T47D (cell line): ENCODE data around the gene COL4A2.
"Not testable (repeated sequence)": the region's sequence is repeated elsewhere in the genome, so short reads cannot be mapped to it uniquely, and the experiment has no call there.

Experiments
- DNase-seq, 2 experiments: peaks; one replicate each; pipeline versions ENCODE4 v3.0.0 to v3.0.0-alpha.2; 2011 to 2012; ENCODE audit warnings: low read depth in 1 of 2, low spot score in 1 of 2
- JUND ChIP-seq: IDR thresholded peaks from 2 replicates; pipeline ENCODE4 v1.6.1; 2012; ENCODE audit warnings: low read depth
- in situ Hi-C: cut with HindIII; loops from 2 replicates; pipeline ENCODE4 v1.10.0; 2016; ENCODE audit warnings: low sequenced_read_pairs, low pct_unique_long_range_greater_than_20kb

The COL4A2 gene

DNA sequence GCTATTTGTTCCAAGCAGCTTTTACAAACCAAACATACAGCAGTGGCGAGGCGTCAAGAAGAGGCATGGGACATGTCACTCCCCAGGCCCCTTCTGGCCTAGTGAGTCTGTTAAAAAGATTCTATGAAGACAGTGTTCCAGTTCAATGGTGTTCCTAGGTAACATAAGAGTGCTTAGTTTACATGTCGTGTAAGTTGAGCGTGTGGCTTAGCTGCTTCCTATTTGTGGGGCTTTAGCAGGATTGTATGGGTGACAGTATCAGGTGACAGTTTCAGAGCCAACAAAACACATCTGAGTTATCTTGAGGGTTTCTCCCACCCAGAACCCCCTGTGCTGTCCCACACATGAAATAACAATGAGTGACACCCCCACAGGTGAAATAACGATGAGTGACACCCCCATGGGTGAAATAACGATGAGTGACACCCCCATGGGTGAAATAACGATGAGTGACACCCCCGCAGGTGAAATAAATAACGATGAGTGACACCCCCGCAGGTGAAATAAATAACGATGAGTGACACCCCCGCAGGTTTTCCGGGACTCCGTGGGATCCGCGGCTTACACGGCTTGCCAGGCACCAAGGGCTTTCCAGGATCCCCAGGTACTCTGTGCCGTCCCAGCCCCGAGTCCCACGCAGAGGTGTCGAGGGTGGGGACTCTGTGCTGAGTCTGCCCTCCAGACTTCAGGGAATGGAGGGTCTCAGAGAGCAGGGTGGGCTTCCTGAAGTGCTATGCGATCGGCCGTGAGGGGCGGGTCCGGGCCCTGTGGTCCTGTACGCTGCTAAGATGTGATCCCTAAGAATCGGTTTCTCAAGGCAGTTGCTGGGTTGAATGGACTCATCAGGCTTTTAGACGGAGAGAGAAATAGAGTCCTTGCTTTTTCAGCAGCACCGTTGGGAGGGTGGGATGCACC lies 185.9 kb downstream of the COL4A2 start:
- no peak for TF ChIP-seq JUND
- in situ Hi-C loops, result no loop called here
- no peak for DNase-seq

DNA sequence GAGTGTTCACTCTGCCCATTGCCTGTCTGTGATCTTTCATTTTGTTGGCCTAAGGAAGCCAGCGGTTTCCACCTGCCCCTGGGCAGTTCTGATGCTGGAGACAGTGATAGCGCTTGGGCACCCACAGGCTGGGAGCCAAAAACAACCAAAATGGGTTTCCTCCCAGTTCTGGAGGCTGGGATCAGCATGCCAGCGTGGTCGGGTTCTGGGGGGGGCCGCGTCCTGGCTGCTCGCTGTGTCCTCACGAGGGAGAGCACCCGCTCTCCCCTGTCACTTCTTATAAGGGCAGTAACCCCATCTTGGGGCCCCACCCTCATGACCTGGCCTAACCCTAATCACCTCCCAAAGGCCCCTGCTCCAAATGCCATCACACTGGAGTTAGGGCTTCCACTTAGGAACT lies 186.5 kb downstream of the COL4A2 start:
- in situ Hi-C loops, result no loop called here
- no peak for TF ChIP-seq JUND
- DNase-seq, result no peak

DNA sequence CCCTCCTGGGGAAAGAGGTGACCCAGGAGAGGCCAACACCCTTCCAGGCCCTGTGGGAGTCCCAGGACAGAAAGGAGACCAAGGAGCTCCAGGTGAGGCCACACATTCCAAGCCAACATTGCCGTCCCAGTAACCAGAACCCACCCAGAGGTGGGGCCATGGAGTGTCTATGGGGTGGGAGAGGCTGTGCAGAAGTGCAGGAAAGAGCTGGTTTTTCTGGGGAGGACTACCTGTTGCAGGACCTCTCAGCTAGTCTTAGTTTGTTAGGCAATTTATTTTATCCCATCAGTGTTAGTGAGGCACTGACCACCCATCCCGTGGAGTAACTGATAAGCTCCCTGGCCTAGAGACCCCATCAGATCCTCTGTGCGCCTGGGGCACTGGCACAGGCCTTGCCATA lies 188.3 kb downstream of the COL4A2 start:
- TF ChIP-seq JUND, result no peak
- DNase-seq, result no peak
- in situ Hi-C loops, result no loop called here

DNA sequence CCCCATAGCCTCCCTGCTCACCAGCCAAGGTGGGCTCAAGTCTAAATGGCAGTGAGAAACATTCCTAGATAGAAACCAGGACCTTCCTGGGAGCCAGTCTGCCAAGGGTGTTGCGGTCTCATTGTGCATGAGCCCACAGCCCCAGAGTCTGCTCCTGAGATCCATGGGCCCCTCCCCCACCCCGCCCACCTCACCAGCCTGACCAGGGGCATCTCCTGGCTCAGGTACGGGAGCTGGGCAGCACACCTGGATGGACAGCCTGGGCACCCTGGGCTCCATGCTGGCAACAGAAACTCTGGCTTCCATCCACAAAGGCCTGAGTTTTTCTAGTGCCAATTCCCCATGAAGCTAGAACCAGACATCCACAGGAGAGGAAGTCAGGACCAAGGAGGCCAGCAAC lies 188.8 kb downstream of the COL4A2 start:
- in situ Hi-C loops, result no loop called here
- no peak for TF ChIP-seq JUND
- no peak for DNase-seq

DNA sequence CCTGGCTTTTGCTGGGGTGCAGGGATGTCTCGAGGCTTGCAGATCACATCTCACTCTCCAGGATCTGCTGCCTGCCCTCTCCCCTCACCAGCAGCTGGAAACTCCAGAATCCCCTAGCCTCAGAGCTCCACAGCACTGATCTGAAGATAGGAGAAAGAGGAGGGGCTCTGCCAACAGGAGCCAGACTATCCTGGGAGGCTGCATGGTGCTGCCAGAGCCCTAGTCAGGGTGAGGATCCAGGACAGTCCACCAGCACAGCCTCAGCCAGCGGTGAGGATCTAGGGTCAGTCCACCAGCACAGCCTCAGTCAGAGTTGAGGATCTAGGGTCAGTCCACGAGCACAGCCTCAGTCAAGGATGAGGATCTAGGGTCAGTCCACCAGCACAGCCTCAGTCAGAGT lies 189.2 kb downstream of the COL4A2 start:
- no peak for DNase-seq
- no peak for TF ChIP-seq JUND
- in situ Hi-C loops, result no loop called here

- no peak for TF ChIP-seq JUND
- DNase-seq, result no peak
- in situ Hi-C loops, result no loop called here
These were observed 189.9 kb downstream of the COL4A2 start for GRCh38 chr13:110497003-110497402.

GRCh38 chr13:110497896-110498295 lies 190.8 kb downstream of the COL4A2 start:
- DNase-seq, result not testable (repeated sequence)

DNA sequence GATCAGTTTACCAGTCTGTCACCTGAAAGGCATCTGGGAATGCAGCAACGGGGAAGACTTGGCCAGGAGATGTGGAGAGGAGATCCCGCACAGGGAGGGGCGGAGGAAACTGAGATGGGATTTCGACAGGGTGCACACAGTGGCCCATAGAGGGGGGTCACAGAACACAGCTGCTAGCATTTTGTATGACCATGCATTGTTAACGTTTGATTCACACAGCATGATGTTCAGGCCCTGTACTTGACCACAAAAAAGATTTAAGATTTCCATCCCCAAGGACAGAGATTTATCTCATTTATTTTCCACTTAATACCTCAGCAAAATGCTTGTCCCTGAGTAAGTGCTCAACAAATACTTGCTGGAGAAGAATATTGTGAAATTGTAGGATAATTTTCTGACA lies 191.2 kb downstream of the COL4A2 start:
- in situ Hi-C loops, result no loop called here
- no peak for TF ChIP-seq JUND
- no peak for DNase-seq

More at GRCh38 chr13:110497896-110498295, 190.8 kb downstream of the COL4A2 start:
- in situ Hi-C loops, result not testable (repeated sequence)

DNA sequence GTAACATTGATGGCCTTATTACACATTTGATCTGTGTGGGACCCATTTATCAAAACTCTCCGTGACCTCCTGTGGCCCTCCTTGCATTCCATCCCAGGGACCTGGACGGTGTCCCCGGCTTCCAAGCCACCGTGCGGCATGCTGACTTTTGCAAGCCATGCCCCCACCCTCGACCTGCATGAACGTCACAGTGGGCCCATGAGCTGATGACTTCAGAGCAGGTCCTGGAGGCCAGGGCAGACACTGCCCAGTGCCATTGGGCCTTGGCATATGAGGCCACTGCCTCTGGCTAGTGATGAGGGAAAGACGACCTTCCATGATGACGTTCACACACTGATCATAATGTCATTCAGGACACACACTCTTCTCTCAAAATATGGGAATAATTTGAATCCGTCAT lies 191.7 kb downstream of the COL4A2 start:
- in situ Hi-C loops, result no loop called here
- TF ChIP-seq JUND, result no peak
- no peak for DNase-seq

- in situ Hi-C loops, result no loop called here
- no peak for DNase-seq
- no peak for TF ChIP-seq JUND
These were observed 192.7 kb downstream of the COL4A2 start for GRCh38 chr13:110499621-110500281.

GRCh38 chr13:110500341-110500740 lies 193.3 kb downstream of the COL4A2 start:
- no peak for TF ChIP-seq JUND
- no peak for DNase-seq
- in situ Hi-C loops, result no loop called here

DNA sequence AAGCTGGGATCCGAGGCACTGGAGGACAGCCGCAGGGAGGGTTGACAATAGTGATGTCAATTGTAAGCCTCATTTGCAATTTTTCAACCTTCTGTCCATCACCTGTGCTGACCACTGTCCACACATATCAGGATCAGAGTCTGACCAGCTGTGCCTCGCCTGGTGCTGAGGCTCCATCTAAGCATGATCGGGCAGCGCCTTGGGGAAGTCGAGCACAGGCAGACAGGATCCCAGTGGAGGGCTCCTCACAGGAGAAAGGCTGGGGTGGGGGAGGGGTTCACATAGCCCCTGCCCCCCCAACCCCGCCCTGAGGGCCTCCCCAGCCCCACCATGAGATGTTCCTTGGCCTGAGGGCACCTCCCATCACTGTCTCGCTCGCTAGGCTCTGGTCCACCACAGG lies 194.1 kb downstream of the COL4A2 start:
- DNase-seq, result no peak
- in situ Hi-C loops, result no loop called here
- no peak for TF ChIP-seq JUND
